Measurements from ENCODE around the gene TMPRSS9.
A peak's percentile ranks its signal among the peaks of the same experiment; 100 is the strongest.

Gene TMPRSS9

GRCh38 chr19:2371656-2372055 lies 11.6 kb downstream of the TMPRSS9 start:
- no peak overlapping the region for H2BK120ac ChIP-seq (ENCODE audit: low read depth, low read length)
- H3K23ac ChIP-seq (ENCODE audit: low read depth, low read length, poor library complexity), result peak overlapping the region; percentile 75
- no peak overlapping the region for H3K9ac ChIP-seq (ENCODE audit: low read depth, low read length, poor library complexity)
- H3K18ac ChIP-seq (ENCODE audit: low read length), result no peak overlapping the region
- WGBS, 2 donors (ENCODE audit: extremely low coverage in 2 of 2, insufficient read length in 2 of 2, insufficient replicate concordance in 1 of 2), result no CpG with 5 or more reads among the region's 16 CpGs
- DNase-seq (ENCODE audit: low spot score), result no peak
- no peak overlapping the region for H3K27ac ChIP-seq (replicated peaks; ENCODE audit: low read length)
- H3K4ac ChIP-seq (ENCODE audit: low read length), result no peak overlapping the region
- no peak overlapping the region for H2BK5ac ChIP-seq (ENCODE audit: low read length)
- no peak overlapping the region for H3K4me3 ChIP-seq (ENCODE audit: low read length in 2 of 2)
- H3K36me3 ChIP-seq (replicated peaks in 1 of 2; ENCODE audit: control insufficient read depth in 2 of 2, insufficient read depth in 2 of 2, low read length in 2 of 2), result no peaks in the 10 kb centered on the region
- peaks cover 2 to 3% of the 10 kb centered on the region in 2 donors for H3K9me3 ChIP-seq (replicated peaks in 1 of 2; ENCODE audit: control insufficient read depth in 2 of 2, insufficient read depth in 1 of 2, low read depth in 1 of 2, low read length in 2 of 2)
- no peak overlapping the region for H2BK15ac ChIP-seq (ENCODE audit: low read length)
- H3K4me1 ChIP-seq (ENCODE audit: control insufficient read depth in 2 of 2, insufficient read depth in 1 of 2, low read depth in 1 of 2, low read length in 2 of 2), result no peaks in the 10 kb centered on the region
- H2AK5ac ChIP-seq (ENCODE audit: low read depth, low read length), result no peak overlapping the region
- no peak overlapping the region for H2BK12ac ChIP-seq (ENCODE audit: low read length)
- H3K79me1 ChIP-seq (ENCODE audit: low read depth, low read length), result peaks cover 2% of the 10 kb centered on the region
- H3K14ac ChIP-seq (ENCODE audit: low read length), result no peak overlapping the region
- no peak overlapping the region for H3K4me2 ChIP-seq (ENCODE audit: insufficient read depth, low read length, poor library complexity, severe bottlenecking)
- H4K91ac ChIP-seq (ENCODE audit: low read depth, low read length, poor library complexity), result peak overlapping the region; percentile 64
- H2AFZ ChIP-seq (ENCODE audit: low read length), result no peak overlapping the region
- H3K27me3 ChIP-seq (ENCODE audit: control insufficient read depth in 3 of 3, insufficient read depth in 3 of 3, low read depth in 1 of 3, low read length in 3 of 3), result peaks cover 0 to 2% (median 0%) of the 10 kb centered on the region in 3 experiments
- H4K8ac ChIP-seq (ENCODE audit: low read depth, low read length), result no peak overlapping the region

- Histone ChIP-seq H2AK5ac (ENCODE audit: low read depth, low read length) (no peak overlapping the region), H3K27me3 (ENCODE audit: control insufficient read depth in 3 of 3, insufficient read depth in 3 of 3, low read depth in 1 of 3, low read length in 3 of 3) (peaks cover 0 to 2% (median 0%) of the 10 kb centered on the region in 3 experiments), H3K27ac (replicated peaks; ENCODE audit: low read length) (no peak overlapping the region), H3K4me1 (ENCODE audit: control insufficient read depth in 2 of 2, insufficient read depth in 1 of 2, low read depth in 1 of 2, low read length in 2 of 2) (no peaks in the 10 kb centered on the region), H3K36me3 (replicated peaks in 1 of 2; ENCODE audit: control insufficient read depth in 2 of 2, insufficient read depth in 2 of 2, low read length in 2 of 2) (no peaks in the 10 kb centered on the region), H3K9ac (ENCODE audit: low read depth, low read length, poor library complexity) (no peak overlapping the region), H2AFZ (ENCODE audit: low read length) (no peak overlapping the region), H3K14ac (ENCODE audit: low read length) (no peak overlapping the region), H3K4ac (ENCODE audit: low read length) (no peak overlapping the region), H2BK15ac (ENCODE audit: low read length) (no peak overlapping the region), H4K8ac (ENCODE audit: low read depth, low read length) (no peak overlapping the region), H3K4me2 (ENCODE audit: insufficient read depth, low read length, poor library complexity, severe bottlenecking) (no peak overlapping the region), H3K79me1 (ENCODE audit: low read depth, low read length) (peaks cover 2% of the 10 kb centered on the region), H3K4me3 (ENCODE audit: low read length in 2 of 2) (no peak overlapping the region), H4K91ac (ENCODE audit: low read depth, low read length, poor library complexity) (no peak overlapping the region), H3K9me3 (replicated peaks in 1 of 2; ENCODE audit: control insufficient read depth in 2 of 2, insufficient read depth in 1 of 2, low read depth in 1 of 2, low read length in 2 of 2) (peaks cover 2 to 3% of the 10 kb centered on the region in 2 donors), H2BK5ac (ENCODE audit: low read length) (no peak overlapping the region), H3K18ac (ENCODE audit: low read length) (no peak overlapping the region), H2BK120ac (ENCODE audit: low read depth, low read length) (no peak overlapping the region), H2BK12ac (ENCODE audit: low read length) (no peak overlapping the region), H3K23ac (ENCODE audit: low read depth, low read length, poor library complexity) (no peak overlapping the region)
- no CpG with 5 or more reads among the region's 11 CpGs for WGBS, 2 donors (ENCODE audit: extremely low coverage in 2 of 2, insufficient read length in 2 of 2, insufficient replicate concordance in 1 of 2)
- no peak for DNase-seq (ENCODE audit: low spot score)
Observed at GRCh38 chr19:2372076-2372612, 12.1 kb downstream of the TMPRSS9 start.

GRCh38 chr19:2374808-2375207 lies 14.7 kb downstream of the TMPRSS9 start:
- H2BK12ac ChIP-seq (ENCODE audit: low read length), result no peak overlapping the region
- H4K8ac ChIP-seq (ENCODE audit: low read depth, low read length), result no peak overlapping the region
- H3K79me1 ChIP-seq (ENCODE audit: low read depth, low read length), result no peaks in the 10 kb centered on the region
- no peak overlapping the region for H2BK5ac ChIP-seq (ENCODE audit: low read length)
- no peak overlapping the region for H2BK120ac ChIP-seq (ENCODE audit: low read depth, low read length)
- H3K4me2 ChIP-seq (ENCODE audit: insufficient read depth, low read length, poor library complexity, severe bottlenecking), result no peak overlapping the region
- H2BK15ac ChIP-seq (ENCODE audit: low read length), result no peak overlapping the region
- H4K91ac ChIP-seq (ENCODE audit: low read depth, low read length, poor library complexity), result no peak overlapping the region
- peaks cover 0 to 2% (median under 1%) of the 10 kb centered on the region in 3 experiments for H3K27me3 ChIP-seq (ENCODE audit: control insufficient read depth in 3 of 3, insufficient read depth in 3 of 3, low read depth in 1 of 3, low read length in 3 of 3)
- H3K23ac ChIP-seq (ENCODE audit: low read depth, low read length, poor library complexity), result no peak overlapping the region
- H2AK5ac ChIP-seq (ENCODE audit: low read depth, low read length), result no peak overlapping the region
- no peak overlapping the region for H3K9ac ChIP-seq (ENCODE audit: low read depth, low read length, poor library complexity)
- no peaks in the 10 kb centered on the region for H3K36me3 ChIP-seq (replicated peaks in 1 of 2; ENCODE audit: control insufficient read depth in 2 of 2, insufficient read depth in 2 of 2, low read length in 2 of 2)
- DNase-seq (ENCODE audit: low spot score), result no peak
- H3K27ac ChIP-seq (replicated peaks; ENCODE audit: low read length), result no peak overlapping the region
- no peak overlapping the region for H3K18ac ChIP-seq (ENCODE audit: low read length)
- peaks cover 0 to 1% of the 10 kb centered on the region in 2 donors for H3K9me3 ChIP-seq (replicated peaks in 1 of 2; ENCODE audit: control insufficient read depth in 2 of 2, insufficient read depth in 1 of 2, low read depth in 1 of 2, low read length in 2 of 2)
- H2AFZ ChIP-seq (ENCODE audit: low read length), result no peak overlapping the region
- no CpG with 5 or more reads among the region's 13 CpGs for WGBS, 2 donors (ENCODE audit: extremely low coverage in 2 of 2, insufficient read length in 2 of 2, insufficient replicate concordance in 1 of 2)
- H3K4ac ChIP-seq (ENCODE audit: low read length), result no peak overlapping the region
- H3K14ac ChIP-seq (ENCODE audit: low read length), result no peak overlapping the region
- H3K4me3 ChIP-seq (ENCODE audit: low read length in 2 of 2), result peak overlapping the region in 1 of 2 donors; percentile 51
- no peaks in the 10 kb centered on the region for H3K4me1 ChIP-seq (ENCODE audit: control insufficient read depth in 2 of 2, insufficient read depth in 1 of 2, low read depth in 1 of 2, low read length in 2 of 2)

- Histone ChIP-seq H3K79me1 (ENCODE audit: low read depth, low read length) (no peaks in the 10 kb centered on the region), H2BK5ac (ENCODE audit: low read length) (no peak overlapping the region), H3K14ac (ENCODE audit: low read length) (peak overlapping the region; percentile 38), H3K27ac (replicated peaks; ENCODE audit: low read length) (no peak overlapping the region), H3K27me3 (ENCODE audit: control insufficient read depth in 3 of 3, insufficient read depth in 3 of 3, low read depth in 1 of 3, low read length in 3 of 3) (peaks cover 0 to 3% (median 2%) of the 10 kb centered on the region in 3 experiments), H3K9ac (ENCODE audit: low read depth, low read length, poor library complexity) (no peak overlapping the region), H3K18ac (ENCODE audit: low read length) (no peak overlapping the region), H3K4me1 (ENCODE audit: control insufficient read depth in 2 of 2, insufficient read depth in 1 of 2, low read depth in 1 of 2, low read length in 2 of 2) (no peaks in the 10 kb centered on the region), H3K4me2 (ENCODE audit: insufficient read depth, low read length, poor library complexity, severe bottlenecking) (no peak overlapping the region), H4K8ac (ENCODE audit: low read depth, low read length) (no peak overlapping the region), H4K91ac (ENCODE audit: low read depth, low read length, poor library complexity) (no peak overlapping the region), H2BK120ac (ENCODE audit: low read depth, low read length) (no peak overlapping the region), H3K36me3 (replicated peaks in 1 of 2; ENCODE audit: control insufficient read depth in 2 of 2, insufficient read depth in 2 of 2, low read length in 2 of 2) (no peaks in the 10 kb centered on the region), H3K9me3 (replicated peaks in 1 of 2; ENCODE audit: control insufficient read depth in 2 of 2, insufficient read depth in 1 of 2, low read depth in 1 of 2, low read length in 2 of 2) (peaks cover 0 to 3% of the 10 kb centered on the region in 2 donors), H3K23ac (ENCODE audit: low read depth, low read length, poor library complexity) (no peak overlapping the region), H2BK15ac (ENCODE audit: low read length) (no peak overlapping the region), H2BK12ac (ENCODE audit: low read length) (no peak overlapping the region), H3K4ac (ENCODE audit: low read length) (no peak overlapping the region), H2AK5ac (ENCODE audit: low read depth, low read length) (no peak overlapping the region), H2AFZ (ENCODE audit: low read length) (no peak overlapping the region), H3K4me3 (ENCODE audit: low read length in 2 of 2) (no peak overlapping the region)
- no CpG with 5 or more reads among the region's 7 CpGs for WGBS, 2 donors (ENCODE audit: extremely low coverage in 2 of 2, insufficient read length in 2 of 2, insufficient replicate concordance in 1 of 2)
- DNase-seq (ENCODE audit: low spot score), result no peak
Observed at GRCh38 chr19:2375353-2376121, 15.5 kb downstream of the TMPRSS9 start.
